Measurements from ENCODE around the gene EPHB2. TPM values are rescaled to one million over a fixed set of nuclear protein-coding genes. Genes with fewer than 3 reads are reported as not detected.

The EPHB2 gene
- polyA plus RNA-seq (2011; rRNA removed): 13.0 and 15.9 TPM in 2 replicates
- 18.6 and 22.8 TPM in 2 replicates for polyA plus RNA-seq (2012; cell fraction: cytosol; rRNA removed)
- polyA plus RNA-seq (2012; cell fraction: nucleus; rRNA removed): 40.4 and 46.8 TPM in 2 replicates
- polyA plus RNA-seq (2017; fragmentation: RNase III; extraction: RNeasy Plus Mini Kit Qiagen cat#74134 plus additional on column Dnase treatment): 31.4 to 35.3 TPM (median 33.8 TPM) in 3 replicates
- polyA minus RNA-seq (2011; rRNA and poly(A)+ RNA removed): 43.4 and 70.5 TPM in 2 replicates

- H3K4me1 ChIP-seq: peaks cover 27% of the 10 kb centered on the region
- ATAC-seq: peak; percentile 28 to 75
- DNase-seq (ENCODE audit: low read depth in 1 of 2, low spot score in 1 of 2): peak in 1 of 2 experiments; percentile 41
- H3K27ac ChIP-seq: peak within 1 kb of the TSS; percentile 99 to 100
- no CpG with 5 or more reads among the region's 55 CpGs for WGBS (ENCODE audit: missing lambda C conversion rate)
- TF ChIP-seq POLR2A (IDR thresholded peaks at IDR 0.05; ENCODE audit: low read length) (peak; percentile 56), SREBF2 (IDR thresholded peaks at IDR 0.05) (no peak), ELK1 (IDR thresholded peaks at IDR 0.05; ENCODE audit: low read depth, low read length) (no peak), CTCF (IDR thresholded peaks at IDR 0.05) (no peak), JUN (IDR thresholded peaks at IDR 0.05) (peak; percentile 48 to 60; a peak in 3 of 5 replicates), CBX2 (IDR thresholded peaks at IDR 0.05; ENCODE audit: borderline replicate concordance, low read depth) (no peak)
- peak within 1 kb of the TSS; percentile 98 for H3K4me2 ChIP-seq
- ChIA-PET POLR2A (no interaction called here), CTCF (no interaction called here)
- H3K9me3 ChIP-seq: no peaks in the 10 kb centered on the region
- peak within 1 kb of the TSS; percentile 97 for H3K4me3 ChIP-seq
- FAIRE-seq: no peak
These were observed at the start of gene EPHB2 for GRCh38 chr1:22710701-22711049. Gene EPHB2 (plus strand): TSS chr1:22710839. CDS start chr1:22710983, 144 bp downstream.

- ATAC-seq: no peak
- no peak for DNase-seq (ENCODE audit: low read depth in 1 of 2, low spot score in 1 of 2)
- CTCF ChIA-PET: interaction anchor here (2.1 to 2.7 kb wide), 3 partner anchors 13 to 268 kb away, joined by 7 to 14 read pairs (median 12); no protein-coding TSS in a partner anchor
These were observed 48.8 kb upstream of the EPHB2 start for GRCh38 chr1:22661880-22662279.

DNA sequence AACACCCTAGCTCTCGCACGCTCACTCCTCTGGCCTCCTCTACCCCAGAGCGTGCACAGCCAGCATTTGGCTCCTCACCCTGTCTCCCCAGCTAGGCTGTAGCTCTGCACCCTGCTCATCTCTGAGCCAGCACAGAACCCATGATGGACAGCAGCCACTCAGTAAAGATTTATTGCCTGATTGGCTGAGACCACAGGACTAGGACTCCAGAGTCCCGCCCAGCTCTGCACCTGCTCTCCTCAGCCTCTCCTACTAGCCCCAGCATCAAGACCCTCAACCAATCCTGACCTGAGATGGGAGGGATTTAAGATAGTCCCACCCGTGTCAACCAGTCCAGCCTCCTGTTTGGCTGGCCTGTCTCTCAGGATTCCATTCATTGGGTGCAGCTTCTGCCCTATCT, 48.3 kb upstream of the EPHB2 start:
- WGBS (ENCODE audit: missing lambda C conversion rate): 65% methylated on average over 4 of the region's 5 CpGs
- H3K9me3 ChIP-seq: no peaks in the 10 kb centered on the region
- no peak overlapping the region for H3K4me2 ChIP-seq
- H3K27ac ChIP-seq: no peak overlapping the region
- no peak for FAIRE-seq
- TF ChIP-seq MYC (IDR thresholded peaks at IDR 0.05; ENCODE audit: borderline replicate concordance, low read length): no peak
- TF ChIP-seq, protein P1, sequence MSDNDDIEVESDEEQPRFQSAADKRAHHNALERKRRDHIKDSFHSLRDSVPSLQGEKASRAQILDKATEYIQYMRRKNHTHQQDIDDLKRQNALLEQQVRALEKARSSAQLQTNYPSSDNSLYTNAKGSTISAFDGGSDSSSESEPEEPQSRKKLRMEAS (IDR thresholded peaks at IDR 0.05): no peak
- no peak for TF ChIP-seq FOSL2 (IDR thresholded peaks at IDR 0.05)
- no peak for TF ChIP-seq FOSL2 (CRISPR knock-in tag; IDR thresholded peaks at IDR 0.05)
- TF ChIP-seq SMC3 (IDR thresholded peaks at IDR 0.05): no peak
- no peak for TF ChIP-seq CBX8 (IDR thresholded peaks at IDR 0.05)
- TF ChIP-seq ZC3H11A (IDR thresholded peaks at IDR 0.05): no peak
- TF ChIP-seq ZSCAN20 (CRISPR knock-in tag; IDR thresholded peaks at IDR 0.05): no peak
- no peak for TF ChIP-seq NPAS2 (CRISPR knock-in tag; IDR thresholded peaks at IDR 0.05; ENCODE audit: borderline replicate concordance)
- no peak for TF ChIP-seq JUNB (IDR thresholded peaks at IDR 0.05)
- TF ChIP-seq MAZ (IDR thresholded peaks at IDR 0.05; ENCODE audit: borderline replicate concordance, low read depth, low read length): no peak
- TF ChIP-seq JUN (IDR thresholded peaks at IDR 0.05): no peak
- TF ChIP-seq KDM1A (IDR thresholded peaks at IDR 0.05; ENCODE audit: low read depth): no peak
- TF ChIP-seq HOXA7 (CRISPR knock-in tag; IDR thresholded peaks at IDR 0.05): no peak
- no peak for TF ChIP-seq HOXB5 (CRISPR knock-in tag; IDR thresholded peaks at IDR 0.05)
- TF ChIP-seq BHLHE40 (IDR thresholded peaks at IDR 0.05; ENCODE audit: low read depth, low read length): no peak
- no peak for TF ChIP-seq TP53 (CRISPR knock-in tag; IDR thresholded peaks at IDR 0.05)
- no peak for TF ChIP-seq HOXB13 (CRISPR knock-in tag; IDR thresholded peaks at IDR 0.05; ENCODE audit: low read depth)
- TF ChIP-seq ESRRA (IDR thresholded peaks at IDR 0.05; ENCODE audit: borderline replicate concordance, low read length): no peak
- TF ChIP-seq RCOR1 (IDR thresholded peaks at IDR 0.05; ENCODE audit: low read depth, low read length): no peak
- TF ChIP-seq KDM5A (IDR thresholded peaks at IDR 0.05): no peak
- DNase-seq (ENCODE audit: low read depth in 1 of 2, low spot score in 1 of 2): peak; percentile 24 to 66
- POLR2A ChIA-PET: no interaction called here
- CTCF ChIA-PET: interaction anchor here (1.0 to 2.7 kb wide), 6 partner anchors 8 to 301 kb away, joined by 3 to 14 read pairs (median 8); no protein-coding TSS in a partner anchor
- no peaks in the 10 kb centered on the region for H3K4me1 ChIP-seq
- peak; percentile 5 to 89; a peak in 3 of 6 replicates for ATAC-seq
- no peak overlapping the region for H3K4me3 ChIP-seq

More at GRCh38 chr1:22661880-22662279, 48.8 kb upstream of the EPHB2 start:
- H3K4me1 ChIP-seq: no peaks in the 10 kb centered on the region
- no peak overlapping the region for H3K4me3 ChIP-seq
- TF ChIP-seq POLR2AphosphoS2 (conservative IDR thresholded peaks at IDR 0.05; ENCODE audit: low read length) (no peak), KDM1A (IDR thresholded peaks at IDR 0.05; ENCODE audit: low read depth) (no peak), SMC3 (IDR thresholded peaks at IDR 0.05) (no peak), CHD2 (IDR thresholded peaks at IDR 0.05; ENCODE audit: low read length, partially characterized antibody) (no peak), RAD21 (conservative IDR thresholded peaks at IDR 0.05 in 1 of 2, IDR thresholded peaks at IDR 0.05 in 1 of 2) (no peak)
- TF ChIP-seq, protein P2, sequence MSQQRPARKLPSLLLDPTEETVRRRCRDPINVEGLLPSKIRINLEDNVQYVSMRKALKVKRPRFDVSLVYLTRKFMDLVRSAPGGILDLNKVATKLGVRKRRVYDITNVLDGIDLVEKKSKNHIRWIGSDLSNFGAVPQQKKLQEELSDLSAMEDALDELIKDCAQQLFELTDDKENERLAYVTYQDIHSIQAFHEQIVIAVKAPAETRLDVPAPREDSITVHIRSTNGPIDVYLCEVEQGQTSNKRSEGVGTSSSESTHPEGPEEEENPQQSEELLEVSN (IDR thresholded peaks at IDR 0.05; ENCODE audit: borderline replicate concordance, low read depth): no peak
- no peak for FAIRE-seq
- WGBS (ENCODE audit: missing lambda C conversion rate): 73% methylated on average over 2 of the region's 2 CpGs
- H3K27ac ChIP-seq: no peak overlapping the region
- no peaks in the 10 kb centered on the region for H3K9me3 ChIP-seq
- H3K4me2 ChIP-seq: no peak overlapping the region
- POLR2A ChIA-PET: no interaction called here
